ENCODE measurements around the gene PARP9.

PARP9 gene

DNA sequence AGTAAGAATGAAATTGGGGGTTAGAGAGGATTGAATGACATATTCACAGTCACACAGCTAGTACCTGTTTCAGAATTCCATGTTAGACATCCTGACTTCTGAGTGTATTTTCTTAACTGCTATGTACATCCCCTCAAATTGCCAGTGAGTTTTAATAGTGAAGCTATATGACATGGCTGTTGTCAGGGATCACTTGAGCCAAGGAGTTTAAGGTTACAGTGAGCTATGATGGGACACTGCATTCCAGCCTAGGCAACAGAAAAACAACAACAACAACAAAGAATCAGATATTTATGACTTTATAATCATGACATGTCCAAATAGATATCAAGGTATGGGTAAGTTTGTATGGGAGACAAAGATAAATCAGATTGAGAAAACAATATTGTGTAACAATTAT lies 29.9 kb upstream of the PARP9 start:
- H3K4me2 ChIP-seq (ENCODE audit: low read depth, low read length, poor library complexity, severe bottlenecking) = no peak overlapping the region
- no peak overlapping the region for H2AFZ ChIP-seq (ENCODE audit: low read length)
- H3K79me2 ChIP-seq (ENCODE audit: insufficient read depth, low read length) = no peaks in the 10 kb centered on the region
- TF ChIP-seq EZH2phosphoT487 (IDR thresholded peaks at IDR 0.05; ENCODE audit: borderline replicate concordance) = no peak
- TF ChIP-seq, protein P1, sequence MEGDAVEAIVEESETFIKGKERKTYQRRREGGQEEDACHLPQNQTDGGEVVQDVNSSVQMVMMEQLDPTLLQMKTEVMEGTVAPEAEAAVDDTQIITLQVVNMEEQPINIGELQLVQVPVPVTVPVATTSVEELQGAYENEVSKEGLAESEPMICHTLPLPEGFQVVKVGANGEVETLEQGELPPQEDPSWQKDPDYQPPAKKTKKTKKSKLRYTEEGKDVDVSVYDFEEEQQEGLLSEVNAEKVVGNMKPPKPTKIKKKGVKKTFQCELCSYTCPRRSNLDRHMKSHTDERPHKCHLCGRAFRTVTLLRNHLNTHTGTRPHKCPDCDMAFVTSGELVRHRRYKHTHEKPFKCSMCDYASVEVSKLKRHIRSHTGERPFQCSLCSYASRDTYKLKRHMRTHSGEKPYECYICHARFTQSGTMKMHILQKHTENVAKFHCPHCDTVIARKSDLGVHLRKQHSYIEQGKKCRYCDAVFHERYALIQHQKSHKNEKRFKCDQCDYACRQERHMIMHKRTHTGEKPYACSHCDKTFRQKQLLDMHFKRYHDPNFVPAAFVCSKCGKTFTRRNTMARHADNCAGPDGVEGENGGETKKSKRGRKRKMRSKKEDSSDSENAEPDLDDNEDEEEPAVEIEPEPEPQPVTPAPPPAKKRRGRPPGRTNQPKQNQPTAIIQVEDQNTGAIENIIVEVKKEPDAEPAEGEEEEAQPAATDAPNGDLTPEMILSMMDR (conservative IDR thresholded peaks at IDR 0.05; ENCODE audit: low read length) = no peak
- no peaks in the 10 kb centered on the region for H3K9me2 ChIP-seq (replicated peaks; ENCODE audit: low read depth, low read length)
- no peaks in the 10 kb centered on the region for H3K27me3 ChIP-seq (ENCODE audit: insufficient read depth, low read length, poor library complexity, severe bottlenecking)
- no peaks in the 10 kb centered on the region for H3K9me3 ChIP-seq (ENCODE audit: insufficient read depth, low read depth, low read length)
- no peak overlapping the region for H3K9ac ChIP-seq (ENCODE audit: low read depth, low read length, poor library complexity, severe bottlenecking)
- H3K4me3 ChIP-seq (ENCODE audit: low read length, poor library complexity, severe bottlenecking) = no peak overlapping the region
- no peaks in the 10 kb centered on the region for H3F3A ChIP-seq (ENCODE audit: low read depth)
- no peaks in the 10 kb centered on the region for H3K36me3 ChIP-seq (ENCODE audit: insufficient read depth, low read length)
- H4K20me1 ChIP-seq (ENCODE audit: insufficient read depth, low read length, poor library complexity, severe bottlenecking) = no peaks in the 10 kb centered on the region
- peaks cover 4% of the 10 kb centered on the region for H3K4me1 ChIP-seq (ENCODE audit: insufficient read depth, low read length, poor library complexity, severe bottlenecking)

DNA sequence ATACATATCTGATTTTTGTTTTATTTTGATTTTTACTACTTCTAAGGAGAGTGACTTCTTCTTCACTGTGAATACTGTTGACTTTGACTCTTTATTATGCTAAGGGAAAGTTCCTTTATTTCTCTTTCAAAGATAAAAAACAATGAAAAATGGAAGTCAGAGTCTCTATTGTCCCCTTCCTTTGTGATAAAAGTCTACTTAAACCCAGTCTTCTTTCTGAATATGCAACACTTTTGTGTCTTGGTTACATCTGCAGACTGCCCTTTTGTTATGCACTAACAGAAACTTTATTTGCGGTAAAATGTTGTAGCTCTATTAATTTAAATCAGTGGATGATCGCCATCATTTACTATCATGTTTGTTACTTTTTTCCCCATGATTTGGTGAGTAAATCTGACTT lies 26.5 kb upstream of the PARP9 start:
- no peak overlapping the region for H3K4me3 ChIP-seq (ENCODE audit: low read length, poor library complexity, severe bottlenecking)
- H3K36me3 ChIP-seq (ENCODE audit: insufficient read depth, low read length) = no peaks in the 10 kb centered on the region
- H3F3A ChIP-seq (ENCODE audit: low read depth) = no peaks in the 10 kb centered on the region
- no peaks in the 10 kb centered on the region for H3K9me2 ChIP-seq (replicated peaks; ENCODE audit: low read depth, low read length)
- H3K27me3 ChIP-seq (ENCODE audit: insufficient read depth, low read length, poor library complexity, severe bottlenecking) = no peaks in the 10 kb centered on the region
- H3K9me3 ChIP-seq (ENCODE audit: insufficient read depth, low read depth, low read length) = no peaks in the 10 kb centered on the region
- no peak overlapping the region for H2AFZ ChIP-seq (ENCODE audit: low read length)
- no peaks in the 10 kb centered on the region for H3K79me2 ChIP-seq (ENCODE audit: insufficient read depth, low read length)
- TF ChIP-seq EZH2phosphoT487 (IDR thresholded peaks at IDR 0.05; ENCODE audit: borderline replicate concordance) = no peak
- TF ChIP-seq, protein P1 (conservative IDR thresholded peaks at IDR 0.05; ENCODE audit: low read length) = no peak
- no peaks in the 10 kb centered on the region for H4K20me1 ChIP-seq (ENCODE audit: insufficient read depth, low read length, poor library complexity, severe bottlenecking)
- no peaks in the 10 kb centered on the region for H3K4me1 ChIP-seq (ENCODE audit: insufficient read depth, low read length, poor library complexity, severe bottlenecking)
- no peak overlapping the region for H3K4me2 ChIP-seq (ENCODE audit: low read depth, low read length, poor library complexity, severe bottlenecking)
- H3K9ac ChIP-seq (ENCODE audit: low read depth, low read length, poor library complexity, severe bottlenecking) = no peak overlapping the region

DNA sequence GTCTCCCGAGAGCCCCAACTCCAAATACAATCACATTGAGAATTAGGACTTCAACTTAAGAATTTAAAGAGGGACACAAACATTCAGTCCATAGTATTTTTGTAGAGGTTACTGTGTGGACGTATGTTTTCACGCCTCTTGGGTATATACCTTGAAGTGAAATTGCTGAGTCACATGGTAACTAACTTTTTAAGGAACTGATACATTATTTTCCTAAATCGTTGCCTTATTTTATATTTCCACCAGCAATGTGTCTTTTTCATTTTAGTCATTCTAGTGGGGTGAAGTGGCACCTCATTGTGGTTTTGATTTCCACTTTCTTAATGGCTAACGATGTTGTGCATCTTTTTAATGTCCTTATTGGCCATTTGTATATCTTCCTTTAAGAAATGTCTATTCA lies 25.2 kb upstream of the PARP9 start:
- TF ChIP-seq EZH2phosphoT487 (IDR thresholded peaks at IDR 0.05; ENCODE audit: borderline replicate concordance) = no peak
- TF ChIP-seq, protein P1 (conservative IDR thresholded peaks at IDR 0.05; ENCODE audit: low read length) = no peak
- Histone ChIP-seq H3K9me2 (replicated peaks; ENCODE audit: low read depth, low read length) (no peaks in the 10 kb centered on the region), H3F3A (ENCODE audit: low read depth) (no peaks in the 10 kb centered on the region), H4K20me1 (ENCODE audit: insufficient read depth, low read length, poor library complexity, severe bottlenecking) (no peaks in the 10 kb centered on the region), H3K27me3 (ENCODE audit: insufficient read depth, low read length, poor library complexity, severe bottlenecking) (no peaks in the 10 kb centered on the region), H3K9me3 (ENCODE audit: insufficient read depth, low read depth, low read length) (no peaks in the 10 kb centered on the region), H3K79me2 (ENCODE audit: insufficient read depth, low read length) (no peaks in the 10 kb centered on the region), H3K4me2 (ENCODE audit: low read depth, low read length, poor library complexity, severe bottlenecking) (no peak overlapping the region), H2AFZ (ENCODE audit: low read length) (no peak overlapping the region), H3K4me1 (ENCODE audit: insufficient read depth, low read length, poor library complexity, severe bottlenecking) (no peaks in the 10 kb centered on the region), H3K4me3 (ENCODE audit: low read length, poor library complexity, severe bottlenecking) (no peak overlapping the region), H3K36me3 (ENCODE audit: insufficient read depth, low read length) (no peaks in the 10 kb centered on the region), H3K9ac (ENCODE audit: low read depth, low read length, poor library complexity, severe bottlenecking) (no peak overlapping the region)

Data from Loucy (cell line).